Fibroblast of villous mesenchyme (primary cell): Measurements from ENCODE around the gene CRHR1. TPM values are rescaled to one million over a fixed set of nuclear protein-coding genes. Genes with fewer than 3 reads are reported as not detected.

Experiments
- DNase-seq: peaks from one replicate; pipeline ENCODE4 v3.0.0-alpha.2; 2010; ENCODE audit warnings: low read depth
- H3K4me3 ChIP-seq: 2 replicates; pipeline ENCODE4 v1.5.1; 2011; ENCODE audit warnings: low read depth, mild to moderate bottlenecking, low read length
- CTCF ChIP-seq: IDR thresholded peaks from 2 replicates; pipeline ENCODE4 v1.5.1; 2012; ENCODE audit warnings: low read depth, mild to moderate bottlenecking, low read length; ENCODE audit not compliant: insufficient read depth
- total RNA-seq: library from RNA; depleted of rRNA; stranded (reverse); fragments of >200 nt; gene quantifications from 2 replicates; pipeline ENCODE4 v1.2.3, GENCODE V29; 2012

The CRHR1 gene
- total RNA-seq, 1 donor = not detected

- DNase-seq = no peak
- H3K4me3 ChIP-seq = no peak overlapping the region
- no peak for TF ChIP-seq CTCF
These were observed 50.6 kb downstream of the CRHR1 start for GRCh38 chr17:45834471-45835396.

GRCh38 chr17:45835481-45835880, 51.4 kb downstream of the CRHR1 start:
- no peak for TF ChIP-seq CTCF
- H3K4me3 ChIP-seq = no peak overlapping the region
- DNase-seq = no peak

- DNase-seq = no peak
- no peak overlapping the region for H3K4me3 ChIP-seq
- TF ChIP-seq CTCF = no peak
These were observed 52.2 kb downstream of the CRHR1 start for GRCh38 chr17:45836047-45837044.

- TF ChIP-seq CTCF = no peak
- DNase-seq = no peak
- H3K4me3 ChIP-seq = no peak overlapping the region
These were observed 53.1 kb downstream of the CRHR1 start for GRCh38 chr17:45837187-45837586.

GRCh38 chr17:45837603-45838002, 53.5 kb downstream of the CRHR1 start:
- DNase-seq = no peak
- no peak for TF ChIP-seq CTCF
- no peak overlapping the region for H3K4me3 ChIP-seq

- no peak for TF ChIP-seq CTCF
These were observed 54.7 kb downstream of the CRHR1 start for GRCh38 chr17:45838751-45839295.

More at GRCh38 chr17:45838751-45839295, 54.7 kb downstream of the CRHR1 start:
- no peak for DNase-seq
- no peak overlapping the region for H3K4me3 ChIP-seq
